ENCODE results near the gene MYF6. TPM values are rescaled to one million over a fixed set of nuclear protein-coding genes. Genes with fewer than 3 reads are reported as not detected.

The MYF6 gene
- total RNA-seq, 1 donor from 2014 or later: not detected

DNA sequence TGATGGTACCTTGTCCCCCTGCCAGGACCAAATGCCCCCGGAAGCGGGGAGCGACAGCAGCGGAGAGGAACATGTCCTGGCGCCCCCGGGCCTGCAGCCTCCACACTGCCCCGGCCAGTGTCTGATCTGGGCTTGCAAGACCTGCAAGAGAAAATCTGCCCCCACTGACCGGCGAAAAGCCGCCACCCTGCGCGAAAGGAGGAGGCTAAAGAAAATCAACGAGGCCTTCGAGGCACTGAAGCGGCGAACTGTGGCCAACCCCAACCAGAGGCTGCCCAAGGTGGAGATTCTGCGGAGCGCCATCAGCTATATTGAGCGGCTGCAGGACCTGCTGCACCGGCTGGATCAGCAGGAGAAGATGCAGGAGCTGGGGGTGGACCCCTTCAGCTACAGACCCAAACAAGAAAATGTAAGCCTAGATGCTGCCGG is 410 bp downstream of the MYF6 start:
- H3K36me3 ChIP-seq: no peaks in the 10 kb centered on the region
- ATAC-seq (no peak), DNase-seq (no peak)
- H3K9me3 ChIP-seq: no peaks in the 10 kb centered on the region
- intact Hi-C loops (cut with DNase I): no loop called here
- no peak overlapping the region for H3K4me3 ChIP-seq
- peaks cover 15% of the 10 kb centered on the region for H3K27me3 ChIP-seq
- TF ChIP-seq, protein P1, sequence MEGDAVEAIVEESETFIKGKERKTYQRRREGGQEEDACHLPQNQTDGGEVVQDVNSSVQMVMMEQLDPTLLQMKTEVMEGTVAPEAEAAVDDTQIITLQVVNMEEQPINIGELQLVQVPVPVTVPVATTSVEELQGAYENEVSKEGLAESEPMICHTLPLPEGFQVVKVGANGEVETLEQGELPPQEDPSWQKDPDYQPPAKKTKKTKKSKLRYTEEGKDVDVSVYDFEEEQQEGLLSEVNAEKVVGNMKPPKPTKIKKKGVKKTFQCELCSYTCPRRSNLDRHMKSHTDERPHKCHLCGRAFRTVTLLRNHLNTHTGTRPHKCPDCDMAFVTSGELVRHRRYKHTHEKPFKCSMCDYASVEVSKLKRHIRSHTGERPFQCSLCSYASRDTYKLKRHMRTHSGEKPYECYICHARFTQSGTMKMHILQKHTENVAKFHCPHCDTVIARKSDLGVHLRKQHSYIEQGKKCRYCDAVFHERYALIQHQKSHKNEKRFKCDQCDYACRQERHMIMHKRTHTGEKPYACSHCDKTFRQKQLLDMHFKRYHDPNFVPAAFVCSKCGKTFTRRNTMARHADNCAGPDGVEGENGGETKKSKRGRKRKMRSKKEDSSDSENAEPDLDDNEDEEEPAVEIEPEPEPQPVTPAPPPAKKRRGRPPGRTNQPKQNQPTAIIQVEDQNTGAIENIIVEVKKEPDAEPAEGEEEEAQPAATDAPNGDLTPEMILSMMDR (IDR thresholded peaks at IDR 0.05): no peak
- no peak overlapping the region for H3K27ac ChIP-seq
- no peaks in the 10 kb centered on the region for H3K4me1 ChIP-seq

DNA sequence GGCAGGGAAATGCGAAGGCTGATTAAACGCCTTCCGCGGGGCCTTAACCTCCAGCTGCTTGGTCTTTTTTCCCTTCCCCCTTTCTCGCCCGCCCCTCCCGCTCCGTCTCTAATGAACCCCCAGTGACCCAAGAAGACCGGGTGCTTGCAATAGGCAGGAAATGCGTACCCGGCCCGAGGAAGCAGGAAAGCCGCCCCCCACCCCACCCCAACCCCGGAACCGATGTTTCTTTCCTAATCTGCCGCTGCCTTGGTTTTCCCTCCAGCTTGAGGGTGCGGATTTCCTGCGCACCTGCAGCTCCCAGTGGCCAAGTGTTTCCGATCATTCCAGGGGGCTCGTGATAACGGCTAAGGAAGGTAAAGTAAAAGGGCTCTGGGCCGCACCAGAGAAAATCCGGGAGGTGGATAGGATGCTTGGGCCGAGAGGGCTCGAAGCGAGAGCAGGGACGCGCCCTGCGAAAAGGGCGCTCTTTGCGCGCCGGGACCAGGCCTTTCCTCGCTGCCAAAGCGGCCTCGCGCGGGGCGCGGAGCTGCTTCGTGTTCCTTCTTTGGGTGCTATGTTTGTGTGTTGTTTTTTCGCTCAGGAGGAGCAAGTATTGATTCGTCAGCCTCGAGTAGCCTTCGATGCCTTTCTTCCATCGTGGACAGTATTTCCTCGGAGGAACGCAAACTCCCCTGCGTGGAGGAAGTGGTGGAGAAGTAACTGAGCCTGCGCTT is 983 bp downstream of the MYF6 start:
- TF ChIP-seq, protein P1 (IDR thresholded peaks at IDR 0.05): no peak
- Histone ChIP-seq H3K27me3 (peaks cover 15% of the 10 kb centered on the region), H3K4me1 (no peaks in the 10 kb centered on the region), H3K9me3 (no peaks in the 10 kb centered on the region), H3K4me3 (no peak overlapping the region), H3K36me3 (no peaks in the 10 kb centered on the region), H3K27ac (no peak overlapping the region)
- DNase-seq (no peak), ATAC-seq (no peak)
- intact Hi-C loops (cut with DNase I): no loop called here

DNA sequence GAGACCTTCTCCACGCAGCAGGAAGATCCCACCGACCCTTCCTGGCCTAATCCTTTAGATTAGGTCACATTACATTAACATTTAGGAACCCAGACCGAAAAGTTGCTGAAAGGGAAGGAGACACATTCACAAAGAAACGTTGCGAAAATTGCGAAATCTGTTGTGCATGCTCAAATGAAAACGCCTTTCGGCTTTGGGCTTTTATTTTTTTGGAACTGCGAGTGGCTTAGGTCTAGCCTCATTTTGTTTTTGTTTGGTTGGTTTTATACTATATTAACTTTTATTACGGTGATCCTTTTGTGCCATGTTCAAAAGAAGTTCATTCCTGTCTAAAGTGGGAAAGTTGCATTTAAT is 1.5 kb downstream of the MYF6 start:
- no peak for ATAC-seq
- H3K4me3 ChIP-seq: no peak overlapping the region
- DNase-seq: no peak
- H3K36me3 ChIP-seq: no peaks in the 10 kb centered on the region
- no peaks in the 10 kb centered on the region for H3K4me1 ChIP-seq
- no peak overlapping the region for H3K27ac ChIP-seq
- intact Hi-C loops (cut with DNase I): no loop called here
- peaks cover 15% of the 10 kb centered on the region for H3K27me3 ChIP-seq
- TF ChIP-seq, protein P1 (IDR thresholded peaks at IDR 0.05): no peak
- H3K9me3 ChIP-seq: no peaks in the 10 kb centered on the region

DNA sequence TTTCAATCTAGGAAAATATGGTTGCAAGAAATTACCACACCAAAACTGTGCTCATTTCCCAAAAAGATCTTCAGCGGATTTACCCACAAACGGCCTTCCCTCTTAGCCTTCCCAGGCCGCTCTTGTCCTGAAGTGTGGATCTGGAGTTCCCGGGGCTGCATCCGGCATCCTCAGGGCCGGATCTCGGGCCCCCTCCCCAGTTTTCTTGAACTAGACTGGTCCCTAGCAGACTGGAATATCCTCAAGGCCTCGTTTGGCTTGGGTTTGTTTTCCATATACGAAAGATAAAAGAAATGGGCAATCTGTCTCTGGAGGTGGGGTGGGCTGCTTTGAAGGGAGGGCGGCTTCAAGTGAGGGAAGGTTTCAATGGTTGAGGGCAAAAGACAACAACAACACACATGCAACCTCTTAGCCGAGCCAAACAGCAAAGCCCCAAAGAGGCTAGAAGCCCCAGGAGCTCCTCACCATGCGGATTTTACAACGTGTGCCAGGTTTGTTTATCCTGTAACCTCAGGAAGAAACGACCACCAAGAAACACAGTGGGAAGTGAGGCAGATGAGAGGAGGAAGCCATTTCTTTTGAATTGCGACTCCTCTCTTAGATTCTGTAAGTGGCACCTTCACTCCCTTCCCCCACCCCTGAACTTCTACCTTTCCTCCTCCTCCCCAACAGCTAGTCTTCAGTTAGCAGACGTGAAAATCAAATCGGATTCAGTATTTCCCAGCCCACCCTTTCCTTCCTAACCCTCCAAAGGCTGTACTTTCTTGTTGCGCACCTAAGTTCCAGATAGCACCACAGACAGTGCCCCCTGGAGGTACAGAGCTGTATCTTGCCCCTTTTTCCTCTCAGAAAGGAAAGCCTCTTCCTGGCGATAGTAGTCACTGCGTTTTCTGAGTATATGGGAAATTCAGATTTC is 2.6 kb downstream of the MYF6 start:
- H3K27me3 ChIP-seq: peaks cover 15% of the 10 kb centered on the region
- no peak overlapping the region for H3K4me3 ChIP-seq
- DNase-seq (no peak), ATAC-seq (no peak)
- no peaks in the 10 kb centered on the region for H3K9me3 ChIP-seq
- no peaks in the 10 kb centered on the region for H3K4me1 ChIP-seq
- TF ChIP-seq, protein P1 (IDR thresholded peaks at IDR 0.05): no peak
- intact Hi-C loops (cut with DNase I): no loop called here
- no peaks in the 10 kb centered on the region for H3K36me3 ChIP-seq
- no peak overlapping the region for H3K27ac ChIP-seq

DNA sequence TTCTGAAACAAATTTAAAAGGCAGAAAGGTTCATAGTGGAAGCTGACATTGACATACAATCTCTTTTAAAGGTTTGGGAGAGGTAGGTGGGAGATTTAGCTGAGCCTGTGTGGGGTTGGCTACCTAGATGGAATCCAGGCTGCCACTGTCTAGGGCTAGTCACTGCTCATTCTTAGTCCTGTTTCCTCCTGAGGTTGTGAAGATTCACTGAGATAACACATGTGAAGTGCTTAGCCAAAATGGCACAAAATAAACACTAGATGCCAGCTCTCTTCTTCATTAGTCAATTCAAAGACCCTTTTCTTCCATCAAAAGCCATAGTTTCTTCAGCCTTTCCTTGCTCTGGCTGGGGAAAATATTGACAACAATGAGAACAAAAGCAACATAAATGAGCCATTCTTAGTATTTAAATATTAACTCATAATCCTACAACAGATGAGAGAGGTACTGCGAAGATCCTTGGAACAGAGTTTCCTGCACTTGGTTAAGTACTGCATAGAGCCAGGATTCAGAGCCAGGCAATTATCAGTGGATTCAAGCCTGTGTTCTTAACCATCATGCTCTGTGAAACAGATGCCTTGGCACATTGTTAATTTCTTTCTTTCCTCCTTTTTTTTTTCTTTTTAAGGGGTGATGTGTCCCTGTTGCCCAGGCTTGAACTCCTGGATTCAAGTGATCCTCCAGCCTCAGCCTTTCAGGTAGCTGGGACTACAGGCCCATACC is 3.5 kb downstream of the MYF6 start:
- TF ChIP-seq, protein P1 (IDR thresholded peaks at IDR 0.05): no peak
- peaks cover 15% of the 10 kb centered on the region for H3K27me3 ChIP-seq
- no peaks in the 10 kb centered on the region for H3K36me3 ChIP-seq
- no peak overlapping the region for H3K4me3 ChIP-seq
- H3K4me1 ChIP-seq: no peaks in the 10 kb centered on the region
- DNase-seq (no peak), ATAC-seq (no peak)
- H3K27ac ChIP-seq: no peak overlapping the region
- intact Hi-C loops (cut with DNase I): no loop called here
- no peaks in the 10 kb centered on the region for H3K9me3 ChIP-seq

Data from upper lobe of right lung (tissue), 1 donor.